Esophagus squamous epithelium (tissue), 4 donors: ENCODE results near the gene MICAL3.

ENCODE experiments used
- CTCF ChIP-seq, 6 experiments: fragments of 450-650 bp in 4 of 6; fragments of 200-600 bp in 2 of 6; sonication (generic) in 2 of 6; IDR thresholded peaks; one replicate each; pipeline ENCODE4 v1.5.1; 2016 to 2019; ENCODE audit warnings: antibody characterized with exemption in 6 of 6, mild to moderate bottlenecking in 4 of 6, moderate library complexity in 4 of 6
- POLR2A ChIP-seq, 4 donors: fragments of 450-650 bp; IDR thresholded peaks; one replicate each; pipeline ENCODE4 v1.6.1; 2017; ENCODE audit warnings: antibody characterized with exemption in 4 of 4, mild to moderate bottlenecking in 4 of 4, moderate library complexity in 3 of 4

DNA sequence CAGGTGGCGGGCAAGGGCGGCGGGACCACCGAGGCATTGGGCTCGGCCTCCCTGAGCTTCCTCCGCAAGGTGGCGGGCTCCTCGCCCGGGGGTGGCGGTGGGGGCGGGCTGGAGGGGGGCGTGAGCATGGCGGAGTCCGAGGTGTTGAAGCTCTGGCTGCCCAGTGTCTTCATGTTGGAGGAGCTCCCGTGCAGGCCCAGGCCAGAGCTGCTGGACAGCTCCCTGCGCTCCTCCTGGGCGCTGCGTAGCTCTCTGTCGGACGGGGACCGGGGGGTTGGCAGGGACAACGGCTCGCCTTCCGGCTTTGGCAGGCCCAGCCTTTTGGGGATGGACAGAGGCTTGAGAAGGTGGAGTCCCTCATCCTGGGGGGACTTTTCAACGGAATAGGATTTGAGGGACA lies 206.2 kb downstream of the MICAL3 start:
- no peak for TF ChIP-seq POLR2A (IDR thresholded peaks at IDR 0.05)
- TF ChIP-seq CTCF (IDR thresholded peaks at IDR 0.05): no peak
